ENCODE measurements around the gene GPALPP1.
A peak's percentile ranks its signal among the peaks of the same experiment; 100 is the strongest.
"Not testable (repeated sequence)": the region's sequence is repeated elsewhere in the genome, so short reads cannot be mapped to it uniquely, and the experiment has no call there.

The GPALPP1 gene

DNA sequence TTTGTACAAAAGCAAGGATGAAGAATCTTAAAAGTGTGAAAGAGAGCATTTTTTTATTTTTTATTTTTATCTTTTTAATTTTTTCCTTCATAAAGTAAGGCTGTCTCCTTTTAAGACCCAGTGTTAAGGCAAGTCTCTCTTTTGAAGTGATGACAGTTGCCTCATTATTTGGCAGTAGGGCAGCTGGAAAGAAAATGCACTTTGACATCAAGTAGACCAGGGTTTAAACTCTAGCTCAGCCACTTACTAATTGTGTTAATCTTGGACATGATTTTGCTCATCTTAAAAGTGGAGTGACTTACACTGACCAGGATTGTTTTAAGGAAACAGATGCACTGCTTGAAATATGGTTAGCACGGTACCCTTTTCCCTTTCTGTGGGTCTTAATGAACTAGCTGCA, 18.5 kb downstream of the GPALPP1 start:
- DNase-seq = no peak

DNA sequence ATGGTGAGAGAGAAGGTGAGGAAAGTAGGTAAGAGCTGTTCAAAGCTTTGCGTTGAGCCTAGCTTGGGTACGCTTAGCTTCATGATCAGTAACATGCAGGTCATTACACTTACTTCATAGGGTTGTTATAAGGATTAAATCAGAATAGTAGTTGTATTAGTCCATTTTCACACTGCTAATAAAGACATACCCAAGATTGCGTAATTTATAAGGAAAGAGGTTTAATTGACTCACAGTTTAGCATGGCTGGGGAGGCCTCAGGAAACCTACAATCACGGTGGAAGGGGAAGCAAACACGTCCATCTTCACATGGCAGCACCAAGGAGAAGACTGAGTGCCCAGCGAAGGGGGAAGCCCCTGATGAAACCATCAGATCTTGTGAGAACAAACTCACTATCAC, 21.9 kb downstream of the GPALPP1 start:
- no peak for DNase-seq

DNA sequence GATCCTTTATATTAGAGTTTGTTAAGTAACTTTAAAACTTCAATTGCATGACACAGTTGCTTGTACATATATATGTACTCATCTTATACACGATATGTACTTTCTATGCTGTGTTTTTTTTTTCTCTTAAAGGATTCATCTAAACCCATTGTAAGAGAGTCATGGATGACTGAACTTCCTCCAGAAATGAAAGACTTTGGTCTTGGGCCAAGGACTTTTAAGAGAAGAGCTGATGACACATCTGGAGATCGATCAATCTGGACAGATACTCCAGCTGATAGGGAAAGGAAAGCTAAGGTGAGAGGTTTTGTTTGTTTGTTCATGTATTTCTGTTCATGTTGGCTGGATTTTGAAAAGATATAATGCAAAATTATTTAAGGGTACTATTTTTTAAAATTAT, 26.0 kb downstream of the GPALPP1 start:
- DNase-seq = no peak

DNA sequence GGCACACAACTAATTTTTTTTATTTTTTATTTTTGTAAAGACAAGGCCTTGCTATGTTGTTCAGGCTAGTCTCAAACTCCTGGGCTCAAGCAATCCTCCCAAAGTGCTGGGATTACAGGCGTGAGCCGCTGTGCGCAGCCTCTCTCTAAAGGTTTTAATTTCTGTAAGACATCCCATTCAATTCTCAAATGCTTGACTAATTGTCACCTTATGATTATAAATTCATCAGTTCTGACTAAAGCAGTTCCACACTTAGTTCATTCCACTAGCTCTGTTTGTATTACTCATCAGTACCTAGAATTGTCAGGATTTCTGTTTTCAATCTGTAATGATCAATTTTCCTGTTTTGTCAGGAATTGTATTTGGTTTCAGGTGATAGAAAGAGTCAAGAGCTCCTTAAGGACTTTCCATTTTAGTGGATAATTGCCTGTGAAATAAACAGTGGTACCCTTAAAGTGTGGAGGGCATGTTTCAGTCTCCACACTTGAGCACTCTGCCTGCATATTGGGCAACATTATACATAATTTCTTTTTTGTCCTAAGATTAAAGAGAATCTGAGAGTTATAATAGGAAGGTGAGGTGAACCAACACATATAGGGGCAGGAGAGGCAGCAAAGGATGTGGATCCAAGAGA, 27.6 kb downstream of the GPALPP1 start:
- DNase-seq = no peak

DNA sequence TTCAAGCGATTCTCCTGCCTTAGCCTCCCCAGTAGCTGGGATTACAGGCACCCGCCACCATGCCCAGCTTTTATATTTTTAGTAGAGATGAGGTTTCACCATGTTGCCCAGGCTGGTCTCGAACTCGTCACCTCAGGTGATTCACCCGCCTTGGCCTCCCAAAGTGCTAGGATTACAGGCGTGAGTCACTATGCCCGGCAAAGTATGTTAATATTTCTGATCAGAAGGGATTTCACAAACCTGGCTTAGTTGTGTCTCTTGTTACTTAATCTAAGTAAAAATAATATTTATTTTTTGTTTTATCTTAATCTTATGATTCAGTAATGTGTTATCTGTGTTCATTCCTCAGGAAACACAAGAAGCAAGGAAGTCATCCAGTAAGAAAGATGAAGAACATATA, 30.6 kb downstream of the GPALPP1 start:
- DNase-seq = not testable (repeated sequence)

DNA sequence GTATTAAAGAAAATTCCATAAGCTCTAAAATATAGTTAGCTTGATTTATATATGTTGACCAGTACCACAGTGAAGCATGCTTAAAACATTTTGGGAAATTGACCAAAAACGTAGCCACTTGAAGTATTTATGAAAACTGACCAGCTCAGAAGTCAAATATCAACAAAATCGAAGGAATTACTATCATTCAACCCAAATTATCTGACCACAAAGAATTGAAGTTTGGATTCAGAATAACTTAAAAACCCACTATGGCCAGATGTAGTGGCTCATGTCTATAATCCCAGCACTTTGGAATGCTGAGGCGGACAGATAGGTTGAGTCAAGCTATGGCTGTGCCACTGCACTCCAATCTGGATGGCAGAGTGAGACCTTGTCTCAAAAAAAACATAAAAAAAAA, 31.9 kb downstream of the GPALPP1 start:
- DNase-seq = no peak

DNA sequence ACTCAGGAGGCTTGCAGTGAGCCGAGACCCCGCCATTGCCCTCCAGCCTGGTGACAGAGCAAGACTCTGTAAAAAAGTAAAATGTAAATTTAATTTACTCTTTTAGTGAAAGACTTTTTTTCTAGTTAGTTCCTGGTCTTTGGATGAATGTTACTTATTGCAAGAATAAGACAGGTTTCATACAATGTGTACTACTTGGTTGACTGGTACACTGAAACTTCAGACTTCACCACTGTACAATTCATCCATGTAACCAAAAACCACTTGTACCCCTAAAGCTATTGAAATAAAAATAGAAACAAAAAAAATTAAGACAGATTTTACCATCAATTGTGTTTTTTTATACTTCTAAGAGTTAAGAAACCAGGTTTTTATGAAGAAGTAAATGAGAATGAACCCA, 35.5 kb downstream of the GPALPP1 start:
- no peak for DNase-seq

DNA sequence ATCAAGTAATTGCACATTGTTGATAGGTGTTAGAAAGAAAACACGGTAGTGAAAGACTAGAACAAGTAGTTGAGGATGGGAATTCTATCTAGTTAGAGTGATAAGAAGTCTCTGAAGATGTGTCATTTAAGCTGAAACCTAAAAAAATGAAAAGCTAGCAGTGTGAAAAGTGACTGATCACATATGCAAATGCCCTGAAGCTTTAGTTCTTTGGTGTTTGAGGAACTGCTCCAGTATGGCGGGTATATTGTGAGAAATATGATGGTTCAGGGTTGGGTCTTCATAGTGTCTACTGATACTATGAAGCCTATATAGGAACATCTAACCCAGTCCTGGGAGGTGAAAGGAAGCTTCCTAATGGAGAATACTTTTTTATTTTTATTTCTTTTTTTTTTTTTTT, 45.0 kb downstream of the GPALPP1 start:
- no peak for DNase-seq

DNA sequence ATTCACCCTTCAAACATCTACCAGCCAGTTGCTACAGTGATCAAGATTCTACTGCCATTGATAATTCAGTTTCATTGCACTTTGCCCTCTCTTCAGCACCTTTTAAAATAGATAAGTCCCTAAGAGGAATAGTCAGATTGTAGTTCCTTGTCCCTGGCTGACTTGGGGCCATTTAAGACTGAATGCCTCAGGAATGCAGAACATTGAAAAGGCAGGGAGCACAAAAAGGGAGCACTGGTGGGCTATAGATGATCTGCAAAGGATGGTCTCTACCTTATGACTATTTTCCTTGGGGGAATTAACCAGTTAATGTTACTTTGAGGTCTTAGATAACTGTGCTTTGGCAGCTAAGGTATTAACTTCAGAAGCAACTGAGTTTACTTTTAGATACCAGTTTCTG, 46.9 kb downstream of the GPALPP1 start:
- no peak for DNase-seq

DNA sequence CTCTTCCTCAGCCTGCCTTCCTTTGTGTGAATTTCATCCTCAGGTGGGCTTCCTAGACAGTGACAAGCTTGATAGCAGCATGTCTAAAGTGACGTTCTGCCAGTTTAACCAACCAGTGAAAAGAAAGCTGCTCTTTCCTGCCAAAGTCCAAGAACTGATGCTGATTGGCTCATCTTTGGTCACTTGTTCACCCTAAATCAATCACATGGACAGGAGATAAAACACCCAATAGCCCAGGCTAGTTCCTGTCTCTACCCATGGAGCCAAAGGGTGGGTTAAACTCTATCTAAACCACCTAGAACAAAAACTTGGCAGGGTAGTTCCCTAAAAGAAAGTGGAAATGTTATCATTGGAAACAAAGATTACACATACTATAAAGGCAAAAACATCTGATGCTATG, 50.8 kb downstream of the GPALPP1 start:
- DNase-seq = no peak

DNA sequence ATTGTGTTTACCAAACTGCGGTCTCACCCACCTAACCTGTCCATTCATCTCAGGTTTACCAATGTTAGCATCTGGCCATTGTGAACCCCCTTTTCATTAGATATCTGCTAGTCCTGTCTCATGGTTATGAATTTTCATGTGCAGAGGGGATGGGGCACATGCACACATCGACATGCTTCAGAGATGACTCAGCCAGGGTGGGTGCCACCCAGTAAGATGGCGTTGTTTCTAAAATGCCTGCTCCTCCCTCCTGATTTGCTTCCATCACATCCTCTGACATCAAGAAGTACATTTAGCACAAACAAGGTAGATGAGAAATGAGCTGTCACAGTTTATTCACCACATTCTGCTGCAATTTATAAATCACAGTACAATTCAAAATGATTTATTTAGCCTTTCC, 51.3 kb downstream of the GPALPP1 start:
- no peak for DNase-seq

DNA sequence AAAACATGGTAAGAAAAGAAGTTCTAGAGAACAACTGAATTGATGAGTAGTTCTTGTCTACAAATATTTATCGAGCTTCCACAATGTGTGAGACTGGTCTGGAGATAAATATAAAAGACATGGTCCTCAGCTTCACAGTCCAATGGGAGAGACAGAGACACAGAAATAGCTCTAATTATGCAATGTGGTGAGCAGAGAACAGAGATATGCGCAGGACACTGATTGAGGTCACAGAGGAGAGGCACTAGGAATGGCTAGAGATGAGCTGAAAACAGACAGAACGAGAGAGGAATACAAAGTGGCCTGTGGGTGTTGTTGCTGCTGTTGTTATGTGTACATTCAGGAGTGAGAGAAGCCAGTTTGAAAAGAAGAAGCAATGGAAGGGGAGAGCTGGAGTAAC, 53.2 kb downstream of the GPALPP1 start:
- no peak for DNase-seq

DNA sequence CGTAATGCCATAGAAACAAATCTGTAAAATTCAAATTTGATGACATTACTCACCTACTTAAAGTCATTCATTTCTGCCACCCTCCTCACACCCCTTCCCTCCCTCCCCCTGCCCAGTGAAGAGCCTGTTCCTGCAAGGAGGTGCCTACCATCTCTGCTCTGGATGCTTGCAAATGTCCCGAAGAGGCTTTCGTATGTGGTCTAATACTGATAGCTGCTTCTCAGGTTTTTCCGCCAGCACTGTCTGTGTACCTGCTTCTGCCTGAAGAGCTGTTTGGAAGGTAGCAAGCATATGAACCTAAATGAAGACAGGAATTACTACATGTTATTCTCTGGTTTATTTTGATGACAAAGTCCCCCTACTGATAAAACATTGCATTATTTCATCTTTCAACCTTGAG, 57.1 kb downstream of the GPALPP1 start:
- no peak for DNase-seq

DNA sequence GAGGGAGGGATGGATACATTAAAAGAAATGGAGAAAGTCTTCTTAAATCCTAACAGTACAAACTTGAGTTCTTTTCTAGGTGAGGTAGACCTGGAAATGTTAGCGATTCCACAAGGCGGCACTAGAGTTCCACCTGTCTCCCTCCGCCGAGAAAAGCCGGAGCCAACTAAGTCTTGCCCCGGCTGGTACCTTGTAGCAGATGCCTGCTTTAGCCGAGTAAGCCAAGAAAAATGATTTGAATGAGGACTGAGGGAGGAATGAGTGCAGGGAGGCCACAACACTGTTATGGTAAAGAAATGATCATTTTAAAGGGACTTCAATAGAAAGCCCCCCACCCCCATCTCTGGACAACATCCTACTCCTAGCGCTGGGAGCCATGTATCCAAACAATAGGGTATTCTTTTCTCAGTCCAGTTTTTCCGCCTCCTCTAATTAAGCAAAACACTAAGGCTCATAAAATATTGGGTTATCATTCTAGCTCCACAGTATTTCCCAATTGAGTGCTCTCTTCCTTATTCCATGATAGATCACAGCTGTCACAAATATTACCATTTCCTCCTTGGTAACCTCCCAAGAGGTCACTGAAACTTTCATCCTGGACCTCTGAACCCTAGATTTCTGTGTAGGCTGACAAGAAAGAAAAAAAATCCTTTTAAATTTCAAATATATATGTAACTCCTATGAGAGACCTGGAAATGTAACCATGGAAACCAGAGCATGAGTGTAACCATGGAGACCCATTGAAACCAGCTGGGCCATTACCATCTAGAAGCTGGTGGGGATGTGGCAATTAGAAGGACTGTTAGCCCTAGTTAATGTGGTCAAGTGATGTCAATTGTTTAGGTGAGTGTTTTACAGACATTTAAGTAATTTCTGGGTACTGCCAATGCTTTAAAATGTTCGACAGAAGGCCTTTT, 58.3 kb downstream of the GPALPP1 start:
- peak; percentile 79 for DNase-seq

DNA sequence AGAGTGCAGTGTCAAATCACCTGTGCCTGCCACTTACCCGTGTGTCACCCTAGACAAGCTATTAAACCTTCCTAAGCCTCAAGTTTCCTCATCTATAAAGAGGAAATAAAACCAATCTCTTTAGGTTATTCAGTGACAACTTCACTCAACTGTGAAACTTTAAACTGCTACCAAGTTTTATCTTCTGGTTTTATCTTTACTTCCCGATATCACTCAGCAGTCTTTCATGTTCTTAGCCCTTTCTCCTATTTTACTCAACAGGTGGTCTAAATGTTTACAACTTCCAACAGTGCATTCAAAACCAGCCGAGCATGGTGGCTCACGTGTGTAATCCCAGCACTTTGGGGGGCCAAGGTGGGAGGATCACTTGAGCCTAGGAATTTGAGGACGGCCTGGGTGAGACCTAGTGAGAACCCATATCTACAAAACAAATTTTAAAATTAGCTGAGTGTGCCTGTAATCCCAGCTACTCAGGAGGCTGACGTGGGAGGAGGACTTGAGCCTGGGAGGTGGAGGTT, 59.6 kb downstream of the GPALPP1 start:
- DNase-seq = no peak

DNA sequence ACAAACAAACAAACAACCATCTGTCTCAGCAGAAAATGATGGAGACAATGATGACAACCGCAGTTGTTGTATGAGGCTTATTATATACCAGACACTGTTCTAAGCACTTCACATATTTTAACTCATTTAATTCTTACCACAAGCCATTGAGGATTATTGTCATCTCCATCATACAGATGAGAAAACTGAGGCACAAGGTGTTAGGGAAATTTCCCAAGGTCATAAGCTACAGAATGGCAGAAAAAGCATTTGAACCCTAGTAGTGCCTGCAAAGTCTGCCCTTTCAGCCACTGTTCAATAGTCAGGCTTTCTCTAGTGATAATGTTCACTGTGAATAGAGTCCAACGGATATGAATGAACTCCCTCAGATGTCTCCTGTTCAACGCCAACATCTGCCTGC, 60.1 kb downstream of the GPALPP1 start:
- DNase-seq = no peak

DNA sequence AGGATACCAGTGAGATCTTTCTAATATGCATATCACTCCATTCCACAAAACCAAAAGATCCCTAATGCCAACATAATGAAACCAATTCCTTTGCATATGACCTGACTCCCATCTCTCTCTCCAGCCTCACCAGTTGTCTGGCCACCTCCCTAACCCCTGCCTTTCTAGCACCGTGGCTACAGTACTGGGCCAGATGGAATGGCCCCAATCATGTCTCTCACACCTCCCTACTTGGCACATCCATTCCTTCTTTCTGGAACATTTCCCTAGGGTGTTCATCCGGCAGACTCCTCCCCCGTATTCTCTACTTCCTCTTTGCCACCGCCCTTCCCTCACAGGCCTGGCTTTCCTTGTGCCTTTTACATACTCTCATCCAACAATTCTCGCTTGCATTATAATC, 62.0 kb downstream of the GPALPP1 start:
- DNase-seq = no peak

DNA sequence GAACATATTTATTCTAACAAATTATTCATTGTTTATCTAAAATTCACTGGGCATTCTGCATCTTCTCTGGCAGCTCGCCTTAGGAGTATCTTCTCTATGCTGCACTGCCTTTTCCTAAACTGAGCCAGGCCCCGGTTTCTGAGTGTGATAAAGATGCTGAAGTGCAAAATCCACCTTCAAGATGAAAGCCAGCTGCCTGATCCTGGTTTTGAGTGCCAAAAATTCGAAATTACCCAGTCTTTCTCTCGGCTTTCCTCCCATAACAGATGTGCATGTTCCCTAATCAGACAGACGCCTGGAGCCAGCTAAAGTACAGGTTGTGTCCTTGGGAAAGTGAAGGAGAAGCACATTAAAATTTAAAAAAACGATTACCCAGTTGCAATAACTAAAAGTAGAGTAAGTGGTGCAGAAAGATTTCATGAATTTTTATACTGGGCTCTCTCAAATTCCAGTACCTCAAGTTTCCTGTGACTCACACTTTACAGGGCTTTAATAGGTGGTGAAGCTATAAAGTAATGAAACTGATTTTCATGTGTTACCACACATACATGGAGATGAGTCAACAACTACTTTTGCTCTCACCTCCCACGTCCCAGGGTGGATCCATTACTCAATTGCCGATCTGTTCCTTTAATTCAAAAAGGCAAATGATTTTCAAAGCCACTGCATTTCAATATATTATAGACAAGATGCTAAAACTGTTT, 66.0 kb downstream of the GPALPP1 start:
- DNase-seq = no peak

DNA sequence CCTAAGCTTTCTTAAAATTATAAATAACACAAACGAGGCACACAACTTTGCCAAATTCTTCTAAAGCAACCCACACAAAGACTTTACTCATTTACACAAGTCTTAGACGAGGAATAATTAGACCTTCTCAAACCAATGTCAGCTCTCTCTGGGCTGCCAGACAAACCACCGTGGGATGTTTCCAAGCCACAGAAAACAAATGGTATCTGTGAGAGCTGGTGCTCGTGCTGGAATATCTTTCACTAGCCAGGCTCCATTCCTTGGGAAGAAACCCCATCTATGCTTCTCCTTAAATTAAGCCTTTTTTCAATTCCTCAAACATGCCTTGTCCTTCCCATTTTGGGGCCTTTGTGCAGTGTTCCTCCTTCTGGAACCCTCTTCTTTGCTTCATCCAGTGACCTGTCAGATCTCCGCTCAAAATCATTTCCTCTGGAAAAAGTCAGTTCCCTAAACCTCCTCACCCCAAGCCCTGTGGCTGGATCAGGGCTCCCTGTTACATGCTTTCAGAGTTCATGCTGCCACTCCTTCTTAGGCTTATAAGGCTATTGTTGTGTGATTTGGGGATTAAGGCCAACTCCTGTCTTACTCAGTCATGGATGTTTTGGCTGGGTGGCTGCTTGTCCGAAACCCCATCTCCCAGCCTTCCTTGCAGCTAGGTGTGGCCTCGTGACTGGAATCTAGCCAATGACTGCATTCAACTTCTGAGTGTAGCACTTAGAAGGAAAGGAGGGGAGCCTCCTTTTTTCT, 66.7 kb downstream of the GPALPP1 start:
- no peak for DNase-seq

DNA sequence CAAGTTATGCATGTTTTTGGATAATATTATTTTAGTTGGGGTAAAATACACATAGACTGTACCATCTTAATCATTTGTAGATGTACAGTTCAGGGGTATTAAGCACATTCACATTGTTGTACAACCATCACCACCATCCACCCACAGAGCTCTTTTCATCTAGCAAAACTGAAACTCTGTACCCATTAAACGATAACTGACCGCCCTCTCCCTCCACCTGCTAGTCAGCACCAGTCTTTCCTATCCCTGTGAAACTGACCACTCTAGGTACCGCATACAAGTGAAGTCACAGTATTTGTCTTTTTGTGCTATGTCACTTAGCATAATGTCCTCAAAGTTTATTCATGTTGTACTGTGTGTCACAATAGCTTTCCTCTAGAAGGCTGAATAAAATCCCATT, 70.7 kb downstream of the GPALPP1 start:
- DNase-seq = no peak

DNA sequence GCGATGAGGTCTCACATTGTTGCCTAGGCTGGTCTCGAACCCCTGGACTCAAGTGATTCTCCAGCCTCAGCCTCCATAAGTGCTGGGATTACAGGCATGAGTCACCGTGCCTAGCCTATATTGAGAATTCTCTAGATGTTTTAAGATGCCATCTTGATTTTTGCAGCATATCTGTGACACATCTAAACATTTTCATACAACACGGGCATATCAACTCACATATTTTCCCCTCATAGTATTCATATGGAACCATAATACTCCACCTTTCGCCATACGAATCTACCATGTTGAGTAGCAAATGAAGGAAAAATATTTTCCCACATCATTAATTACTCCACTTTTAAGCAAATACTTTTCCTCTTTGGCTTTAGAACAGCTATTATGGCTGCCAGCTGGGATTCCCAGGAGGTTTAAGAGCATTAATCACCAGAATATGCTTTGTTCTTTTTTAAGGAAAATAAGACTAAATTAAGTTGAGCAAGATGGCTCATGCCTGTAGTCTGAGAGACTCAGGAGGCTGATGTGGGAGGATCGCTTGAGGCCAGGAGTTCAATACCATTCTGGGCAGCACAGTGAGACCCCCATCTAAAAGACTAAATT, 74.0 kb downstream of the GPALPP1 start:
- DNase-seq = no peak

DNA sequence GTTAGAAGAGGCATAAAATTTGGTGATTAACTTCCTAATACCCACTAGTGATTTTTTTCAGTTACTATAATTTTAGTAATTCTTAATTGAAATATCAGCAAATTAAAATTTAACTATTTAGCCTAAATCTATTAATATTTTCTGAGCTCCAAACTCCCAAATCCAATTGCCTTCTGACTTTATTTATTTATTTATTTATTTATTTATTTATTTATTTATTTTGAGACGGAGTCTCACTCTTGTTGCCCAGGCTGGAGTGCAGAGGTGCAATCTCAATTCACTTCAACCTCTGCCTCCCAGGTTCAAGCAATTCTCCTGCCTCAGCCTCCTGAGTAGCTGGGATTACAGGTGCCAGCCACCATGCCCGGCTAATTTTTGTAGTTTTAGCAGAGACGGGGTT, 74.6 kb downstream of the GPALPP1 start:
- DNase-seq = not testable (repeated sequence)

DNA sequence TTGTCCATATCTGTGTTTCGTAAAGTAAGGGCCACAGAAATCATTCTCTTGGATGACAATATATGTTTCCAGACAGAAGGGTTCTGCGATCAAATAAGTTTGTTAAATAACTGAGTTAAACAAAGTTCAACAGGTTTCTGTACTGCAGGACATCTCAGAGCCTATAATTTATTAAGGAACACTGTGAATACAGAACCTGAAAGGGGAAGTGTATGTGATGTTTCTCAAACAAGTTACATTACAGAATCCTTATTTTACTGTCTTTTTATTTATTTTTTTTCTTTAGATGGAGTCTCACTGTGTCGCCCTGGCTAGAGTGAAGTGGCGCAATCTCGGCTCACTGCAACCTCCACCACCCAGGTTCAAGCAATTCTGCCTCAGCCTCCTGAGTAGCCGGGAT, 75.6 kb downstream of the GPALPP1 start:
- no peak for DNase-seq

Data from activated CD4-positive, alpha-beta T cell treated with anti-CD3 and anti-CD28 coated beads, Interleukin-2, amount 50 U/mL, for 1 hour (primary cell).